ENCODE measurements around the gene SLC30A3. TPM values are rescaled to one million over a fixed set of nuclear protein-coding genes. Genes with fewer than 3 reads are reported as not detected.
"Not testable (repeated sequence)": the region's sequence is repeated elsewhere in the genome, so short reads cannot be mapped to it uniquely, and the experiment has no call there.

Gene SLC30A3
- total RNA-seq, 1 donor from 2014 or later = 2.1 TPM

DNA sequence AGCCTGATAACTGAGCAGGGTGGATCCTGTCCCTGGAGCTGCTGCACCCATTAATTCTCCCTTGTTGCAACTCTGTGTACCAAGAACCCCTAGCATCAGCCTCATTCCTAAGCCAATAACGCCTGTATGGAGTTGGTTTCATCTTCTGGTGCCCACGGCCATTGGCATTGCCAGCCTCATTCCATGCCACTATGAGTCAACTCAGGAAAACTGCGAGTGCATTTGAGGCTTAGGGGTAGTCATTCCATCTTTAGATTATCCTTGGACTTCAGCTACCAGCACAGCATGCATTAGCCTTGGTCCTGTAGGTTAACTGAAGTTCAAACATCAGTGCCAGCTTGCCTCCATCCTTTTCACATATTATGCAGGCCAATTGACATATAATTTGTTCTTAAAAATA lies 18.0 kb upstream of the SLC30A3 start:
- Mint-ChIP-seq H3K27me3 (ENCODE audit: insufficient read depth) (peaks cover 29% of the 10 kb centered on the region), H3K4me1 (ENCODE audit: low read depth) (peaks cover 6% of the 10 kb centered on the region), H3K36me3 (ENCODE audit: low read depth) (no peaks in the 10 kb centered on the region), H3K4me3 (no peak overlapping the region), H3K27ac (no peak overlapping the region), H3K9me3 (no peaks in the 10 kb centered on the region)
- intact Hi-C loops (cut with micrococcal nuclease) = loop anchor here (1.0 to 5.0 kb wide), 6 partner anchors 17 to 320 kb away; no protein-coding TSS in a partner anchor
- no peak for DNase-seq (ENCODE audit: low spot score)

DNA sequence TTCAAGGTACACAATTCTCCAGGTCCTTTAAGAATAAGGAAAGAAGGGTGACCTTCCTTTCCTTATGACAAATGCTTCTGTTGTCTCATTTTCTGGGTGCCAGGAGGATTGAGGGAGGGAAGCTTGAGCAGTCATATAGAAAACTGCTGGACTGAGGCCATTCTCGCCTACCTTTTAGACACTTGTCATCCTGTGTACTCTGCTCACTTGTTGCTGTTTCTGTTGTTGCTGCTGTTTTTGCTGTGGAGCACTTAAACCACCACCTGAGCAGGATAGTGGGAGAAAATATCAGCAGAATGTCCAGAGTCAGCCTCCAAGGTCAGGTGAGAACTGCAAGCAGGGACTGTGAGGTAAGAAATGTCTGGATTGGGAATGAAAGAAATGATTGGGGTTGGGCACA lies 15.2 kb upstream of the SLC30A3 start:
- Mint-ChIP-seq H3K9me3 (no peaks in the 10 kb centered on the region), H3K27me3 (ENCODE audit: insufficient read depth) (peaks cover 23% of the 10 kb centered on the region), H3K4me3 (no peak overlapping the region), H3K27ac (no peak overlapping the region), H3K36me3 (ENCODE audit: low read depth) (no peaks in the 10 kb centered on the region), H3K4me1 (ENCODE audit: low read depth) (peaks cover 6% of the 10 kb centered on the region)
- intact Hi-C loops (cut with micrococcal nuclease) = no loop called here
- no peak for DNase-seq (ENCODE audit: low spot score)

DNA sequence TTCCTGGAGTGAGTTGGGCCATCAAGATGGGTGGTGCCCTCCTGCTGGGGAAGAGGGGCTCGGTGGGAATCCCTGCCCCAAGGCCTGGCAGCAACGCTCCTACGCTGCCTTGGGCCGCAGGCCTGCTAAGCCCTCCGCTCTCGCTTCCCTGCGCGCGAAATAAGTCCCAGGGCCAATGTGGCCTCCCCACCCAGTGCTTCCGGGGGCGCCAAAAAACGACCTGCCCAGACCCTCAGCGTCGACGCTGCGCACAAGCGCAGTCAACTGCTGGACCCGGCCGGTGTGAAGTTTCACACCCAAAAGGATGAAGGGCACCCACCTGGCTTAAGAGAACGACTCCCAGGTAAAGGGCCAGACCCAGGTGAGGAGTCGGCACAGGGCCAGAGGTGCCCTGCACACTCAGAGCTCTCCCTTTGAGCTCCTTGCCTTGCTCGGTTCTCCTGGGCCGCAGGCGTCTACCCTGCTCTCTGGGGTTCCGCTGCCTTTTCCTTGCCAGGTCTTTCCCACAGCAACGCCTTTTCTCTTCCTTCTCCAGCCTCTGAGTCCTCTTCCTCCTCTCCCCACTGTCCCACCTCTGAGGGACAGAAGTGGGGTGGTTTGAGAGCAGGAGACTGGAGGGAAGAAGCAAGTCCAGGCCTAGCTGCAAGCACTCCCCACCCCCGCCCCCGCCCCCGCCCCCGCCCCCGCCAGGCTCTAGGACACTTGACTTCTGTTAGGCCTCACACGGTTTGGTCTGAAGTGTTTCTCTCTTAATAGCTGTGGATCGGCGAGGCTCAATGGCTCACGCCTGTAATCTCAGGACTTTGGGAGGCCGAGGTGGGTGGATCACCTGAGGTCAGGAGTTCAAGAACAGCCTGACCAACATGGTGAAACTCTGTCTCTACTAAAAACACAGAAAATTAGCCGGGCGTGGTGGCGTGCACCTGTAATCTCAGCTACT lies 12.6 kb upstream of the SLC30A3 start, which contains the start of gene DNAJC5G:
TSS of gene DNAJC5G (plus strand) at position 223 of the 940 bp plus-strand sequence. CDS start 1,296 bp downstream, outside the sequence.
- no peaks in the 10 kb centered on the region for H3K36me3 Mint-ChIP-seq (ENCODE audit: low read depth)
- DNase-seq (ENCODE audit: low spot score) = no peak
- no peak within 1 kb of the TSS for H3K27ac Mint-ChIP-seq
- H3K27me3 Mint-ChIP-seq (ENCODE audit: insufficient read depth) = peaks cover 16% of the 10 kb centered on the region
- no peaks in the 10 kb centered on the region for H3K9me3 Mint-ChIP-seq
- intact Hi-C loops (cut with micrococcal nuclease) = no loop called here
- H3K4me3 Mint-ChIP-seq = no peak within 1 kb of the TSS
- peaks cover 6% of the 10 kb centered on the region for H3K4me1 Mint-ChIP-seq (ENCODE audit: low read depth)

DNA sequence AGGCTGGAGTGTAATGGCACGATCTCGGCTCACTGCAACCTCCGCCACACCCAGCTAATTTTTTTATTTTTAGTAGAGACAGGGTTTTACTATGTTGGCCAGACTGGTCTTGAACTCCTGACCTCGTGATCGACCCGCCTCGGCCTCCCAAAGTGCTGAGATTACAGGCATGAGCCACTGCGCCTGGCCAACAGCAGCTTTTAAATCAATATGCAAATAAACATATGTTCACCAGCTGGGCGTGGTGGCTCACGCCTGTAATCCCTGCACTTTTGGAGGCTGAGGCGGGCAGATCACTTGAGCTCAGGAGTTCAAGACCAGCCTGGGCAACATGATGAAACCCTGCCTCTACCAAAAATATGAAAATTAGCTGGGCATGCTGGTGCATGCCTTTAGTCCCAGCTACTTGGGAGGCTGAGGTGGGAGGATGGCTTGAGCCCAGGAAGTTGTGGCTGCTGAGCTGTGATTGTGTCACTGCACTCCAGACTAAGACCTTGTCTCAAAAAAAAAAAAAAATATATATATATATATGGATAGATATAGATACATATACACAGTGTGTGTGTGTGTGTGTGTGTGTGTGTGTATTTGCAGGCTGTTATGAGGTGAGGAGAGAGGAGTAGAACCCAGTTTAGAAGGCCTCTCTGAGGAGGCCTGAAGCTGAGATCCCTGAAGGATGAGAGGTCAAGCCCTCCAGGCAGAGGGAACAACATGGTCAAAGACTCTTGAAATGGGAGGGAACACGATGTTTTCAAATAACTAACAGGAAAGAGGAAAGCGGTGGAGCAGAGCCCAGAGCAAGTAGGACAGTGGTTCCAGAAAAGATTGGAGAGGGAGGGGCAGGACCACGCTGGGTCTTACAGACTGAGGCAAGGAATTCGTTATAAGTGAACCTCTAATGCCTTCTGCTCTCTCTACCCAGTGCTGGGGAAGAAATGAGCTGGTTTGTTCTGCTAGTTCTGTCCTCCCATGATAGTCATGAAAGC lies 10.0 kb upstream of the SLC30A3 start:
- H3K27ac Mint-ChIP-seq; H3K36me3 Mint-ChIP-seq (ENCODE audit: low read depth); H3K4me1 Mint-ChIP-seq (ENCODE audit: low read depth); H3K4me3 Mint-ChIP-seq; intact Hi-C loops (cut with micrococcal nuclease); H3K9me3 Mint-ChIP-seq; DNase-seq (ENCODE audit: low spot score): not testable (repeated sequence)
- H3K27me3 Mint-ChIP-seq (ENCODE audit: insufficient read depth) = peaks cover 21% of the 10 kb centered on the region

DNA sequence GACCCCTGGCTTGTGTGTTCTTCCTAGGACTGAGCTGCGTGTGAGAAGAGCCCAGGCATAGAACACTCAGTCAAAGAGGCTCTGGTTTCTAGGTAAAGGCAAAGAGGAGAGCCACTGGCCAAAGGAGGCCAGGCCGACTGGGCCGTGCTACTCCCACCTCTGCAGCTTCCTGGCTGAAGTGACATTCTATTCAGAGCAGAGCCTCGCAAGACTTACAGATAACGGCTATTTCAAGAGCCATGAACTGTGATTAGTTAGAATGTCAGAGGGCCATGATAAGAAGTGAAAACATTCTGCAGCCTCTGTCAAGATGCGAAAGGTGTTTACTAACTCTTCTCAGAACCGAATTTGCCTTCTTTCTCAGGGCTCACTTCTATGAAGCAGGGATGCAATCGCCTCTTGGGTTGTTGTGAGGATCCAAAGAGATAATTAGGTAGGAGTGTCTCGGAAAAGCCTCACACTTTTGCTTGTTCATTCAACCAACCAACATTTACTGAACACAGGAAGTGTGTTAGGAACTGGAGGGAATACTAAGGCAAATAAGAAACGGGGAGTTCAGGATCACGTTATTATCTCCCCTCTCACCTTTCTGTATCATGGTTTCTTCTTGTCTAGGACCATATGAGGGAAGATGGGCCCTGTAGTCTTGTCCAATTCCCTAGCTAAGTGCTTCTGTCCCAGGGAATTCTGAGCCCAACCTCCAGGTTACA lies 8.9 kb upstream of the SLC30A3 start:
- H3K4me1 Mint-ChIP-seq (ENCODE audit: low read depth) = no peaks in the 10 kb centered on the region
- DNase-seq (ENCODE audit: low spot score) = no peak
- no peaks in the 10 kb centered on the region for H3K9me3 Mint-ChIP-seq
- H3K36me3 Mint-ChIP-seq (ENCODE audit: low read depth) = no peaks in the 10 kb centered on the region
- no peak overlapping the region for H3K27ac Mint-ChIP-seq
- H3K4me3 Mint-ChIP-seq = no peak overlapping the region
- peaks cover 21% of the 10 kb centered on the region for H3K27me3 Mint-ChIP-seq (ENCODE audit: insufficient read depth)
- intact Hi-C loops (cut with micrococcal nuclease) = no loop called here

DNA sequence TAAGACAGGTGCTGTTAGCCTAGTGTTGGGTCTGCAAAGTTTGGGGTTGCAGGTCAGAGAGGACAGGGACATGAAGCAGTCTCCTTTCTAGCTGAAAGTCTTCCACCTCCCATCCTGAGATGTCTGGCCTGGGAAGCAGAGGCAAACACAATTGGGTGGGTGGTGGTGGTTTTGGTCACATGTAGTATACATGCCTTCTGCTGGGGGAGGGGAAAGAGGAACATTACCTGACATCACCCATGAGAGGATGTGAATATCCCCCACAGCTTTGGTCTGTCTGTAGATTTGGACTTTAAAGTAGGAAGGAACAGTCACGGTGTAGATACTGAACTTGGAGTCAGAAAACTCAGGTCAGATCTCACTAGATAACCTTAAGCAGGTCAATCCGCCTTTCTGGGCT lies 7.8 kb upstream of the SLC30A3 start:
- no peak overlapping the region for H3K27ac Mint-ChIP-seq
- peaks cover 19% of the 10 kb centered on the region for H3K27me3 Mint-ChIP-seq (ENCODE audit: insufficient read depth)
- intact Hi-C loops (cut with micrococcal nuclease) = no loop called here
- no peaks in the 10 kb centered on the region for H3K4me1 Mint-ChIP-seq (ENCODE audit: low read depth)
- DNase-seq (ENCODE audit: low spot score) = no peak
- no peaks in the 10 kb centered on the region for H3K36me3 Mint-ChIP-seq (ENCODE audit: low read depth)
- H3K4me3 Mint-ChIP-seq = no peak overlapping the region
- H3K9me3 Mint-ChIP-seq = no peaks in the 10 kb centered on the region

DNA sequence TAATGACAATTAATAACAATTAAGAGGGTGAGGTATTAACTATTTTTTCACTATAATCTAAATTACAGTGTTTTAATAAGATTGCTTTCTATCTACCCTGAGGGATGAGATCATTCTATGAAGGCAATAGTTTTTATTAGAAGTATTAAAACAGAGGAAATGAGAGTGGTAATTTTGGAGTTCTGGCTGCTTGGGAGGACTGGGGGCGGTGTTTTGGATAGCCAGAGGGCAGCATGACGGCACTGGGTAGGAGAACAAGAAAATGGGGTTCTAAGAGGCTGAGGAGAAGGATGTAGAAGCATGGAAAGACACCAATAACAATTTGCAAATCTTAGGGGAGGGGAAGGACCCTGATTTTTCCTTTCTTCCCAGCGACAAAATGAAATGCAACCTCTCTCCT lies 7.3 kb upstream of the SLC30A3 start:
- H3K27me3 Mint-ChIP-seq (ENCODE audit: insufficient read depth) = peaks cover 19% of the 10 kb centered on the region
- no peaks in the 10 kb centered on the region for H3K36me3 Mint-ChIP-seq (ENCODE audit: low read depth)
- DNase-seq (ENCODE audit: low spot score) = no peak
- intact Hi-C loops (cut with micrococcal nuclease) = no loop called here
- no peaks in the 10 kb centered on the region for H3K9me3 Mint-ChIP-seq
- H3K27ac Mint-ChIP-seq = no peak overlapping the region
- H3K4me1 Mint-ChIP-seq (ENCODE audit: low read depth) = no peaks in the 10 kb centered on the region
- H3K4me3 Mint-ChIP-seq = no peak overlapping the region

DNA sequence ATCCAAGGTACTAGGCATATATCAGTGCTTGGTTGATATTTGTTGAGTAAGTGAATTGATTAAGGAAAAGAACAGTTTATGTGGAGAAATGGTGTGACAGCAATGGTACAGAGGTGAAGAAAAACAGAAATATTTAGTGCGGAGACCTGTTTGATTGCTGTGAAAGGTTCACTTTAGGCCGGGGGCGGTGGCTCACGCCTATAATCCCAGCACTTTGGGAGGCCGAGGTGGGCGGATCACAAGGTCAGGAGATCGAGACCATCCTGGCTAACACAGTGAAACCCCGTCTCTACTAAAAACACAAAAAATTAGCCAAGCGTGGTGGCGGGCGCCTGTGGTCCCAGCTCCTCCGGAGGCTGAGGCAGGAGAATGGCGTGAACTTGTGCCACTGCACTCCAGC lies 5.4 kb upstream of the SLC30A3 start:
- H3K4me3 Mint-ChIP-seq; H3K36me3 Mint-ChIP-seq (ENCODE audit: low read depth); DNase-seq (ENCODE audit: low spot score); H3K9me3 Mint-ChIP-seq; H3K27ac Mint-ChIP-seq; intact Hi-C loops (cut with micrococcal nuclease): not testable (repeated sequence)
- Mint-ChIP-seq H3K27me3 (ENCODE audit: insufficient read depth) (peaks cover 31% of the 10 kb centered on the region), H3K4me1 (ENCODE audit: low read depth) (peaks cover 11% of the 10 kb centered on the region)

DNA sequence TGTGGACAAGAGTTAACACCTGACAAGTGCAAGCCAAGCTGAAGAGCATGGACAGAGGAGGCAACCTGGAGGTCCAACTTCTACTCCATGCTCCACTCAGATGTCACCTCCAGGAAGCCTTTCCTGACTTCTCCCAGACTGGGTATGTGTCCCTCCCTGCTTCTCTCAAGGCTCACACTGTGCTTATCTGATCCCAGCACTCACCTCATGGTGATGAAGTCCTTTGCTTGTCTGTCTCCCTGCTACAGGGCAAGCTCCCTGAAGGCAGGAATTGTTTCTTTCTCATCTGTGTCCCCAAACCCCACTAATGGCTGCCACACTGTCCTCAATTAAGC lies 2.7 kb upstream of the SLC30A3 start:
- H3K27ac Mint-ChIP-seq = no peak overlapping the region
- peak overlapping the region; percentile 27 for H3K4me3 Mint-ChIP-seq
- peaks cover 14% of the 10 kb centered on the region for H3K4me1 Mint-ChIP-seq (ENCODE audit: low read depth)
- no peak for DNase-seq (ENCODE audit: low spot score)
- H3K9me3 Mint-ChIP-seq = no peaks in the 10 kb centered on the region
- intact Hi-C loops (cut with micrococcal nuclease) = loop anchor here (2.0 kb wide), 2 partner anchors 295 to 419 kb away; partner anchors contain the start of gene MAPRE3
- no peaks in the 10 kb centered on the region for H3K36me3 Mint-ChIP-seq (ENCODE audit: low read depth)
- H3K27me3 Mint-ChIP-seq (ENCODE audit: insufficient read depth) = peaks cover 42% of the 10 kb centered on the region

DNA sequence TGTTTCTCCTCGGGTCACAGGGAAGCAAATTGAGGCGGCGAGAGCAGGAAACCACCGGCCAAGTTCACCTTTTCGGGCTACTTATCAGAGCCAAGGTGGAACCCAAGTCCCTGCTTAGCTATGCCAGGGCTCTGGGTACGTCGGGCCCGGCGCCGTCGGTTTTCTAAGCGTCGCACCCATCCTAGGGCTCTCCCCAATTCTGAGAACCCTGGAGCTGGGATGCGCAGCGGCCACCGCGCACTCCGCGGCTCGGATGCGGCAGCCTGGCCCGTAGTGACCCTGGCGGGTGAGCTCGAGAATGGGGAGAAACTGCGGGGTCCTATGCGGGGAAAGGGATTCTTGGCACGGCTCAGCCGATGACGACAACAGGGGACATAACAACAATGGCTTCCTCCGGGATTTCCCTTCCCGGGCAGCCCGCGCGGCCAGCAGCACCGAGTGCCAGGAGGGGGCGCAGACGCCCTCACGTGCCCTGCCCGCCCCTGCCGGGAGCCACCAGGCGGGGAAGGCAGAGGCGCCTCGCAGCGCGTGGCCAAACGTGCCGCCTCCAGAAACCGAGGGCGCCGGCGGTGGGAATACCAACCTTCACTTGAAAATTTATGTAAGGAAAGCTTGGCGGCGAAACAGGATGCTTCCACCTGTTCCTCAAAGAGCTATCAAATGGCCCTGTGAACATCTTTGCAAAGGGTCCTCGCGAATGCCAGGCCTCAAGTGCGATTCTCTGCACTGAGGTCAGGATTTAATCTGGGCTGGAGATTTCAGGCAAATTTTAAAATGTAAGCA lies 2.1 kb upstream of the SLC30A3 start:
- DNase-seq (ENCODE audit: low spot score) = peak; percentile 32
- peaks cover 44% of the 10 kb centered on the region for H3K27me3 Mint-ChIP-seq (ENCODE audit: insufficient read depth)
- no peaks in the 10 kb centered on the region for H3K36me3 Mint-ChIP-seq (ENCODE audit: low read depth)
- intact Hi-C loops (cut with micrococcal nuclease) = loop anchor here (1.0 to 2.0 kb wide), 3 partner anchors 15 to 418 kb away; partner anchors contain the start of gene MAPRE3
- peaks cover 14% of the 10 kb centered on the region for H3K4me1 Mint-ChIP-seq (ENCODE audit: low read depth)
- H3K27ac Mint-ChIP-seq = peak overlapping the region; percentile 7
- H3K9me3 Mint-ChIP-seq = no peaks in the 10 kb centered on the region
- H3K4me3 Mint-ChIP-seq = peak overlapping the region; percentile 43

DNA sequence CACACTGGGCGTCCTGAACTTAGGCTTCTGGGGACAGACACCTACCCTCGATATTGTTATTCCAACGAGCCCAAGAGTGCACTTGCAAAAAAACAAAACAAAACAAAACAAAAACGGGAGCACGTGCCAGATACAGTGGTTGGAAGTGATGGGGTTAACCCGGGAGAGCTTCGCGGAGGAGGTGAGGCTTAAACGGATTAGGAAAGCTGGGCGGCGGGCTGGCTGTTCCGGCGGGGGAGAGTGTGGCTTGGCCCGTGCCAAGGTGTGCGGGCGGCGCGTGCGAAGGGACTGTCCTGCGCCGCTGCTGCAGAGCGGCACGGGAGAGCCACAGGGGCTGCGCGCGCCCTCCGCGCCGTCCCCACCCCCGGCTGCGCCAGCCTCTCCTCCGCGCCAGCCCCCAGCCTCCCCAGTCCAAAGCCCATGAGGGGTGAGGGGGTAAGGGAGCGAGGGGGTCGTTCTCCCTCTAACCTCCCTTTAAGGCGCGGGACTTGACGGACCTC lies 1.5 kb upstream of the SLC30A3 start:
- H3K27ac Mint-ChIP-seq = peak overlapping the region; percentile 6
- DNase-seq (ENCODE audit: low spot score) = no peak
- intact Hi-C loops (cut with micrococcal nuclease) = loop anchor here (1.0 to 2.0 kb wide), 3 partner anchors 16 to 418 kb away; partner anchors contain the start of gene MAPRE3
- H3K4me3 Mint-ChIP-seq = peak overlapping the region; percentile 86
- H3K27me3 Mint-ChIP-seq (ENCODE audit: insufficient read depth) = peaks cover 42% of the 10 kb centered on the region
- H3K9me3 Mint-ChIP-seq = no peaks in the 10 kb centered on the region
- peaks cover 14% of the 10 kb centered on the region for H3K4me1 Mint-ChIP-seq (ENCODE audit: low read depth)
- no peaks in the 10 kb centered on the region for H3K36me3 Mint-ChIP-seq (ENCODE audit: low read depth)
